Measurements from ENCODE around the gene TBC1D9. TPM values are rescaled to one million over a fixed set of nuclear protein-coding genes. Genes with fewer than 3 reads are reported as not detected.

Gene TBC1D9
- total RNA-seq, 1 donor from 2014 or later: 7.9 TPM

Other genes starting within 250 kb of the TBC1D9 start
- gene ELMOD2, start 232.2 kb downstream of the TBC1D9 start, total RNA-seq: 45.4 and 56.5 TPM in 2 replicates
- gene UCP1, start 187.4 kb downstream of the TBC1D9 start, total RNA-seq: not detected in 2 replicates